Lower leg skin (tissue), 3 donors: ENCODE measurements around the gene WDR91.

Experiments used
- CTCF ChIP-seq, 3 donors: fragments of 450-650 bp; IDR thresholded peaks; one replicate each; pipeline ENCODE4 v1.5.1; 2016; ENCODE audit warnings: antibody characterized with exemption in 3 of 3, mild to moderate bottlenecking in 3 of 3, moderate library complexity in 2 of 3
- POLR2A ChIP-seq, 2 donors: fragments of 450-650 bp; IDR thresholded peaks; one replicate each; pipeline ENCODE4 v1.6.1; 2016 to 2017; ENCODE audit warnings: antibody characterized with exemption in 2 of 2, mild to moderate bottlenecking in 1 of 2, moderate library complexity in 1 of 2

- no peak for TF ChIP-seq POLR2A (IDR thresholded peaks at IDR 0.05)
- no peak for TF ChIP-seq CTCF (IDR thresholded peaks at IDR 0.05)
Measured at GRCh38 chr7:135211179-135211945, at the start of gene WDR91.
